GM10266 (cell line): Measurements from ENCODE around the gene TMCO1.
"Not testable (repeated sequence)": the region's sequence is repeated elsewhere in the genome, so short reads cannot be mapped to it uniquely, and the experiment has no call there.

Source experiments
- DNase-seq: peaks from one replicate; pipeline ENCODE4 v3.0.0; 2012; ENCODE audit errors: extremely low spot score
- CTCF ChIP-seq: IDR thresholded peaks from 2 replicates; pipeline ENCODE4 v1.5.1; 2012; ENCODE audit warnings: mild to moderate bottlenecking, low read depth; ENCODE audit not compliant: control insufficient read depth, insufficient read depth; ENCODE audit errors: missing control alignments

TMCO1 gene

GRCh38 chr1:165707984-165708706 is 60.5 kb downstream of the TMCO1 start:
- TF ChIP-seq CTCF, result no peak
- DNase-seq, result no peak

DNA sequence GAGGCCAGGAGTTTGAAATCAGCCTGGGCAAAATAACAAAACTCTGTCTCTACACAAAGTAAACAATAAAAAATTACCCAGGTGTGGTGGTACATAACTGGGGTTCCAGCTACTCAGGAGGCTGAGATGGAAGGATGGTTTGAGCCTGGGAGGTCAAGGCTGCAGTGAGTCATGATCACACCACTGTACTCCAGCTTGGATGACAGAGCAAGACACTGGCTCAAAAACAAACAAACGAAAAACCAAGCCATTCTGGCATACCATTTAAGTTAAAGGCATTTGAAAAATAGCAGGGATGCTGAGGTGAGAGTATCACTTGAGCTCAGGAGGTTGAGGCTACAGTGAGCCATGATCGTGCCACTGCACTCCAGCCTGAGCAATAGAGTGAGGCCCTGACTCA is 65.0 kb downstream of the TMCO1 start:
- no peak for DNase-seq
- TF ChIP-seq CTCF, result no peak

DNA sequence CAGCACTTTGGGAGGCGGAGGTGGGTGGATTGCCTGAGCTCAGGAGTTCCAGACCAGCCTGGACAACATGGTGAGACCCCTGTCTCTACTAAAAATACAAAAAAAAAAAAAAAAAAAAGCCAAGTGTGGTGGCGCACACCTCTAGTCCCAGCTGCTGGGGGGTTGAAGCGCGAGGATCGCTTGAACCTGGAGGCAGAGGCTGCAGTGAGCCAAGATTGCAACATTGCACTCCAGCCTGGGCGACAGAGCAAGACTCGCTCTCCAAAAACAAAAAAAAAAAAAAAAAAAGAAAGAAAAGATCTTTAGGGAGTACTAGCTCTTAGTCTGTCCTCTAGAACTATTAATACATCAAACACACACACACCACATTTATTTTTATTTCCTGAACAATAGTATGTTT is 66.7 kb downstream of the TMCO1 start:
- DNase-seq, result not testable (repeated sequence)

- no peak for DNase-seq
- no peak for TF ChIP-seq CTCF
These were observed 69.1 kb downstream of the TMCO1 start for GRCh38 chr1:165699577-165699976.

DNA sequence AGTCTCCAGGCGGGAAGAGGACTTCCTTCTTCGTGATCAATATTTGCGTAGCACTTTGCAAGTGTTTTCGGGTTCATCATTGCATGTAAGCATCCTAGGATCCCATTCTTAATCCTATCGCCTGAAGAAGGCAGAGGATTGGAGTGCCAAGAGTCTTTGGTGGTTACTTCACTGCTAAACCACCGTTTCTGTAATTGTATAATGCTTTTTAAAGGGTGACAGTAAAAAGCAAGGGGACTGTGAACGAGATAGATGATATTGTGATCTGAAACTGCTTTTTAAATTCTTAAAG is 70.0 kb downstream of the TMCO1 start:
- TF ChIP-seq CTCF, result no peak
- no peak for DNase-seq

DNA sequence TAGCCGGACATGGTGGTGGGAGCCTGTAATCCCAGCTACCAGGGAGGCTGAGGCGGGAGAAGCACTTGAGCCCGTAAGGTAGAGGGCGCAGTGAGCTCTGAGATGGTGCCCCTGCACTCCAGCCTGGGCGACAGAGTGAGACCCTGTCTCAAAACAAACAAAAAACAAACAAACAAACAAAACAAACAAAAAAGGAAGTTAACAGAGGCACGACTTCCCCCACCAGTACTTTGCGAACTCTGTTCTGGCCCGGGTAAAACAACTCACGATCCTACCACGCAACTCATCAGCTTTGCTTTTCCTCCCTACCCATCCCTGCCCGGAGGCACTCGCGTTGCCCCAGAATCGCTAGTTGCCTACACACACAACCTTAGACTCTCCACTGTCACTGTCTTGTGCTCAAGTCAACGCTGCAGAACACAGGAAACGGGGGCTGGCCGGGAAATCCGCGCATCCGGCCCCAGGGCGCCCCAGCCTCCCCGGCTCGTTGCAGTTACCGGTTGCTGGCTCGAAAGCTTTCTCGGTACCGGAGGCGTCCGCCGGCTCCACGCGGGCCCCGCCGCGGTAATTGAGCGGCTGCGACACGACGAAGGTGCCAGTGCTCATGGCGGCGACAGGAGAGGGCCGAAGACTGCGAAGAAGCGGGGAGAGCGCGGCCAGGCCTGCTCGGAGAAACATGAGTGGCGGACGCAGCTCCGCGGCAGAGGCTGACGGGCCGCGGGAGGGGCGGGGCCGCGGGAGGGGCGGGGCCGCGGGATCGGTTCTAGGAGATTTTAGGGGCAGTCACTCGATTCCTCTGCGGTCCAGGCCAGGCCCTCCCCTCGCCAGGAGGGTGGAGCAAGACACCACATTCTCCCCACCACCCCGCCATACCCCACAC is 70.5 kb downstream of the TMCO1 start, which contains the start of gene ALDH9A1:
Gene ALDH9A1, minus strand, starts transcription at position 682 of the 880 bp plus-strand sequence. Its CDS starts 4 bp downstream, at position 678.
- peak; percentile 54 for TF ChIP-seq CTCF
- DNase-seq, result peak; percentile 85

- TF ChIP-seq CTCF, result no peak
- DNase-seq, result no peak
These were observed 71.2 kb downstream of the TMCO1 start for GRCh38 chr1:165697491-165697880.
